Common myeloid progenitor, CD34-positive (primary cell): ENCODE results near the gene QPCT.

Experiments used
- CTCF ChIA-PET: fragments of 350-600 bp; sonication (Branson Sonifier 250); formaldehyde crosslinking; loops from one replicate; lab custom pipeline; 2021; ENCODE audit warnings: antibody characterized with exemption; lab: Charles Lee
- POLR2A ChIA-PET: fragments of 350-600 bp; sonication (Branson Sonifier 250); formaldehyde crosslinking; loops from one replicate; lab custom pipeline; 2021; ENCODE audit warnings: antibody characterized with exemption; lab: Charles Lee
- DNase-seq, 3 donors: peaks; one replicate each; pipeline versions ENCODE4 v3.0.0 to v3.0.0-alpha.2; 2013
- H3K27ac ChIP-seq, 2 experiments: 1 replicate in 1 of 2; 2 replicates in 1 of 2; pipeline ENCODE4 v1.7.0; 2013; ENCODE audit warnings: inconsistent platforms in 2 of 2, low read length in 2 of 2, mild to moderate bottlenecking in 2 of 2, low read depth in 1 of 2, moderate library complexity in 1 of 2; ENCODE audit not compliant: severe bottlenecking in 2 of 2, insufficient read depth in 1 of 2, poor library complexity in 1 of 2
- H3K27me3 ChIP-seq, 5 experiments: replicated peaks in 2 of 5; 1 replicate in 3 of 5; 2 replicates in 2 of 5; pipeline versions ENCODE4 v1.6.1 to v1.7.0; 2013; ENCODE audit warnings: low read length in 4 of 5, mild to moderate bottlenecking in 2 of 5, moderate library complexity in 2 of 5, inconsistent platforms in 1 of 5; ENCODE audit not compliant: insufficient read depth in 5 of 5, control insufficient read depth in 4 of 5
- H3K36me3 ChIP-seq, 4 experiments: 1 replicate in 2 of 4; 2 replicates in 2 of 4; pipeline versions ENCODE4 v1.6.1 to v1.7.0; 2013; ENCODE audit warnings: low read length in 3 of 4, control low read depth in 1 of 4, mild to moderate bottlenecking in 1 of 4; ENCODE audit not compliant: control insufficient read depth in 4 of 4, insufficient read depth in 4 of 4
- H3K4me1 ChIP-seq, 4 experiments: 1 replicate in 3 of 4; 2 replicates in 1 of 4; pipeline versions ENCODE4 v1.6.1 to v1.7.1; 2013; ENCODE audit warnings: low read length in 3 of 4, mild to moderate bottlenecking in 3 of 4, control low read depth in 1 of 4, inconsistent platforms in 1 of 4, moderate library complexity in 1 of 4; ENCODE audit not compliant: control insufficient read depth in 4 of 4, insufficient read depth in 4 of 4; ENCODE audit errors: control extremely low read depth in 1 of 4
- H3K4me3 ChIP-seq, 7 experiments: 1 replicate in 4 of 7; 2 replicates in 3 of 7; pipeline versions ENCODE4 v1.5.1 to v1.7.0; 2013; ENCODE audit warnings: mild to moderate bottlenecking in 7 of 7, low read length in 6 of 7, moderate library complexity in 6 of 7, inconsistent platforms in 2 of 7, low read depth in 2 of 7, control low read depth in 1 of 7; ENCODE audit not compliant: insufficient read depth in 4 of 7, control insufficient read depth in 1 of 7; ENCODE audit errors: extremely low read depth in 1 of 7
- H3K9me3 ChIP-seq, 5 experiments: 1 replicate in 4 of 5; 2 replicates in 1 of 5; pipeline versions ENCODE4 v1.6.1 to v1.7.1; 2013; ENCODE audit warnings: low read length in 4 of 5, mild to moderate bottlenecking in 2 of 5, inconsistent platforms in 1 of 5, low read depth in 1 of 5, moderate library complexity in 1 of 5; ENCODE audit not compliant: control insufficient read depth in 4 of 5, insufficient read depth in 2 of 5; ENCODE audit errors: control extremely low read depth in 1 of 5
- WGBS: methylation state at CpG from one replicate; pipeline ENCODE4 v1.1.5; 2013; ENCODE audit not compliant: insufficient coverage; 5-methylcytosine and 5-hydroxymethylcytosine counted together

QPCT gene

GRCh38 chr2:37417321-37417720 is 72.9 kb downstream of the QPCT start:
- Histone ChIP-seq H3K27me3 (no peaks in the 10 kb centered on the region), H3K27ac (no peak overlapping the region), H3K4me1 (peaks cover 0 to 18% (median 9%) of the 10 kb centered on the region in 4 experiments), H3K36me3 (no peaks in the 10 kb centered on the region), H3K9me3 (no peaks in the 10 kb centered on the region), H3K4me3 (no peak overlapping the region)
- DNase-seq: no peak
- no CpG with 5 or more reads among the region's 4 CpGs for WGBS
- ChIA-PET CTCF (interaction anchor here (1.2 to 8.6 kb wide), 3 partner anchors 393 to 458 kb away, joined by 3 to 180 read pairs (median 97); no protein-coding TSS in a partner anchor), POLR2A (no interaction called here)

- DNase-seq: no peak
- 98% methylated on average over 5 of the region's 6 CpGs for WGBS
- Histone ChIP-seq H3K9me3 (no peaks in the 10 kb centered on the region), H3K36me3 (no peaks in the 10 kb centered on the region), H3K27me3 (no peaks in the 10 kb centered on the region), H3K4me1 (peaks cover 0 to 18% (median 9%) of the 10 kb centered on the region in 4 experiments), H3K4me3 (no peak overlapping the region), H3K27ac (no peak overlapping the region)
- ChIA-PET CTCF (interaction anchor here (0.9 to 8.6 kb wide), 4 partner anchors 10 to 459 kb away, joined by 3 to 180 read pairs (median 6); no protein-coding TSS in a partner anchor), POLR2A (interaction anchor here (0.6 kb wide), 1 partner anchor 492 kb away, joined by 3 read pairs; no protein-coding TSS in a partner anchor)
Measured at GRCh38 chr2:37418956-37419355, 74.5 kb downstream of the QPCT start.

GRCh38 chr2:37421686-37422085 is 77.3 kb downstream of the QPCT start:
- H3K36me3 ChIP-seq: no peaks in the 10 kb centered on the region
- no peak overlapping the region for H3K4me3 ChIP-seq
- ChIA-PET POLR2A (no interaction called here), CTCF (no interaction called here)
- no peaks in the 10 kb centered on the region for H3K4me1 ChIP-seq
- H3K27me3 ChIP-seq: no peaks in the 10 kb centered on the region
- DNase-seq: no peak
- no peaks in the 10 kb centered on the region for H3K9me3 ChIP-seq
- H3K27ac ChIP-seq: no peak overlapping the region
- 100% methylated on average over 2 of the region's 6 CpGs for WGBS

GRCh38 chr2:37422816-37423215 is 78.4 kb downstream of the QPCT start:
- POLR2A ChIA-PET: no interaction called here
- 57% methylated on average over 2 of the region's 4 CpGs for WGBS

More at GRCh38 chr2:37422816-37423215, 78.4 kb downstream of the QPCT start:
- Histone ChIP-seq H3K36me3 (no peaks in the 10 kb centered on the region), H3K9me3 (no peaks in the 10 kb centered on the region), H3K27ac (no peak overlapping the region), H3K4me3 (no peak overlapping the region), H3K4me1 (no peaks in the 10 kb centered on the region), H3K27me3 (no peaks in the 10 kb centered on the region)
- CTCF ChIA-PET: interaction anchor here (0.5 to 1.0 kb wide), 2 partner anchors 275 to 410 kb away, joined by 3 to 4 read pairs; no protein-coding TSS in a partner anchor
- no peak for DNase-seq
